Testis (tissue), 2 donors: Measurements from ENCODE around the gene UBAC2.

Experiments used
- POLR2A ChIP-seq: fragments of 450-650 bp; IDR thresholded peaks from one replicate; pipeline ENCODE4 v1.6.1; 2017; ENCODE audit warnings: antibody characterized with exemption, mild to moderate bottlenecking, moderate library complexity
- TF ChIP-seq, protein P1 (sequence below), 3 experiments: fragments of 450-650 bp in 2 of 3; fragments of 200-600 bp in 1 of 3; sonication (generic) in 1 of 3; IDR thresholded peaks; one replicate each; pipeline ENCODE4 v1.5.1; 2016 to 2019; ENCODE audit warnings: antibody characterized with exemption in 3 of 3, mild to moderate bottlenecking in 2 of 3, moderate library complexity in 1 of 3

- TF ChIP-seq, protein P1, sequence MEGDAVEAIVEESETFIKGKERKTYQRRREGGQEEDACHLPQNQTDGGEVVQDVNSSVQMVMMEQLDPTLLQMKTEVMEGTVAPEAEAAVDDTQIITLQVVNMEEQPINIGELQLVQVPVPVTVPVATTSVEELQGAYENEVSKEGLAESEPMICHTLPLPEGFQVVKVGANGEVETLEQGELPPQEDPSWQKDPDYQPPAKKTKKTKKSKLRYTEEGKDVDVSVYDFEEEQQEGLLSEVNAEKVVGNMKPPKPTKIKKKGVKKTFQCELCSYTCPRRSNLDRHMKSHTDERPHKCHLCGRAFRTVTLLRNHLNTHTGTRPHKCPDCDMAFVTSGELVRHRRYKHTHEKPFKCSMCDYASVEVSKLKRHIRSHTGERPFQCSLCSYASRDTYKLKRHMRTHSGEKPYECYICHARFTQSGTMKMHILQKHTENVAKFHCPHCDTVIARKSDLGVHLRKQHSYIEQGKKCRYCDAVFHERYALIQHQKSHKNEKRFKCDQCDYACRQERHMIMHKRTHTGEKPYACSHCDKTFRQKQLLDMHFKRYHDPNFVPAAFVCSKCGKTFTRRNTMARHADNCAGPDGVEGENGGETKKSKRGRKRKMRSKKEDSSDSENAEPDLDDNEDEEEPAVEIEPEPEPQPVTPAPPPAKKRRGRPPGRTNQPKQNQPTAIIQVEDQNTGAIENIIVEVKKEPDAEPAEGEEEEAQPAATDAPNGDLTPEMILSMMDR (IDR thresholded peaks at IDR 0.05): no peak
- TF ChIP-seq POLR2A: no peak
Measured at GRCh38 chr13:99406799-99407201, 206.1 kb downstream of the UBAC2 start.
